Measurements from ENCODE around the gene CLK2. TPM values are rescaled to one million over a fixed set of nuclear protein-coding genes. Genes with fewer than 3 reads are reported as not detected.
A peak's percentile ranks its signal among the peaks of the same experiment; 100 is the strongest.

The CLK2 gene
- total RNA-seq, 1 experiment from 2014 or later = 72.6 TPM

GRCh38 chr1:155321639-155322503 lies 48.6 kb upstream of the CLK2 start:
- H3K36me3 ChIP-seq (ENCODE audit: control insufficient read depth in 1 of 2, insufficient read depth in 2 of 2, low read length in 2 of 2) = peaks cover 24 to 29% of the 10 kb centered on the region in 2 experiments; a peak in 3 of 4 replicates
- intact Hi-C loops (cut with micrococcal nuclease) = loop anchor here (5.0 to 10.0 kb wide), 2 partner anchors 147 to 270 kb away; partner anchors contain the start of genes KRTCAP2 and TRIM46

More at GRCh38 chr1:155321639-155322503, 48.6 kb upstream of the CLK2 start:
- ATAC-seq = no peak
- Histone ChIP-seq H3K27ac (ENCODE audit: low read depth, low read length) (peak overlapping the region; percentile 96), H3K9ac (ENCODE audit: low read length) (no peak overlapping the region), H2AFZ (ENCODE audit: low read depth, low read length, poor library complexity, severe bottlenecking) (no peak overlapping the region), H3K9me3 (ENCODE audit: control insufficient read depth in 1 of 2, insufficient read depth in 1 of 2, low read depth in 1 of 2, low read length in 2 of 2) (no peaks in the 10 kb centered on the region), H3K27me3 (ENCODE audit: insufficient read depth, low read length) (no peaks in the 10 kb centered on the region), H3K4me3 (replicated peaks in 1 of 2; ENCODE audit: low read depth in 1 of 2, low read length in 2 of 2) (peak overlapping the region in 1 of 2 experiments; percentile 83; a peak in 2 of 4 replicates), H3K79me2 (ENCODE audit: insufficient read depth, low read length) (peaks cover 25% of the 10 kb centered on the region; the same call in 1 of the 2 replicates), H3K4me2 (ENCODE audit: low read length) (peak overlapping the region; percentile 100), H3K4me1 (ENCODE audit: control insufficient read depth in 1 of 2, insufficient read depth in 2 of 2, low read length in 2 of 2) (peaks cover 15 to 25% of the 10 kb centered on the region in 2 experiments), H3K9me2 (ENCODE audit: insufficient read depth) (no peaks in the 10 kb centered on the region), H4K20me1 (ENCODE audit: insufficient read depth) (no peaks in the 10 kb centered on the region)
- ChIA-PET POLR2A (interaction anchor here (0.6 kb wide), 1 partner anchor 255 kb away, joined by 4 read pairs; no protein-coding TSS in a partner anchor), CTCF (interaction anchor here (3.9 kb wide), 1 partner anchor 72 kb away, joined by 44 read pairs; no protein-coding TSS in a partner anchor), RAD21 (ENCODE audit: low non-redundant PET in 1 of 2, low total read pairs in 2 of 2, uncharacterized antibody in 2 of 2, unreplicated experiment in 2 of 2) (no interaction called here)
- no TSS peak for BruUV-seq (replicated peaks)
- TF ChIP-seq SIN3A (IDR thresholded peaks at IDR 0.05; ENCODE audit: low read depth) = no peak
- TF ChIP-seq CEBPB (IDR thresholded peaks at IDR 0.05; ENCODE audit: low read depth) = no peak
- TF ChIP-seq ZBTB33 (IDR thresholded peaks at IDR 0.05; ENCODE audit: extremely low read depth, insufficient replicate concordance, low read length) = no peak
- TF ChIP-seq FOSL1 (IDR thresholded peaks at IDR 0.05; ENCODE audit: low read depth) = no peak
- TF ChIP-seq SRF (IDR thresholded peaks at IDR 0.05; ENCODE audit: low read depth) = no peak
- TF ChIP-seq YY1 (IDR thresholded peaks at IDR 0.05; ENCODE audit: extremely low read depth, insufficient replicate concordance, low read depth, low read length) = no peak
- TF ChIP-seq TCF7L2 (IDR thresholded peaks at IDR 0.05; ENCODE audit: borderline replicate concordance, extremely low read depth, insufficient read depth, insufficient read length) = no peak
- no peak for DNase-seq (ENCODE audit: low read depth, low spot score)
